Activated CD4-positive, alpha-beta T cell treated with anti-CD3 and anti-CD28 coated beads, Interleukin-10, Interleukin-2, amounts not matched to agents 100 ng/mL and 50 ng/mL, durations not matched to agents 16 hours and 8 hours (primary cell): Measurements from ENCODE around the gene SORCS2.
"Not testable (repeated sequence)": the region's sequence is repeated elsewhere in the genome, so short reads cannot be mapped to it uniquely, and the experiment has no call there.

Source experiments
- DNase-seq: peaks from one replicate; pipeline ENCODE4 v3.0.0-alpha.2; 2020

Gene SORCS2

DNA sequence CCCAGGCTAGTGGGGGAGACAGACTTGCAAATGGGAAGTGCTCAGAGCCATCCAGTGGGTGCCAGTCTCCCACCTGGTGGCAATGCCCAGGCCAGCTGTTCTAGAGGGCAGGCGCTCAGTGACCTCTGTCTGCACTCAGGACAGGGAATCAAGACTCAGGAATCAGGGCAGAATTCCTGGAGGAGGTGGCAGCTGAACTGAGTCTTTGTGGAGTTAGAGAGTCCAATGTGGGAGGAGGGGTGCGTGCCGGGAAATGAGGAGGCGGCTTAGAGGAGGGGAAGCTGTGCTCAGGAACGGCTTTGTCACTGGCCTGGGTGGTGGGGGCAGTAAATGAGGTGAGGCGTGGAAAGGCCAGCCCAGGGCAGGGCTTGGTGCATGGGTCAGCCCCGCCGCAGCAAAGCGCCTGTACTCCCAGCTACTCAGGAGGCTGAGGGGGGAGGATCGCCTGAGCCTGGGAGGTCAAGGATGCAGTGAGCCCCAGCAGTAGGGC lies 31.3 kb upstream of the SORCS2 start:
- DNase-seq = no peak

- no peak for DNase-seq
Measured at GRCh38 chr4:7161721-7162214, 30.6 kb upstream of the SORCS2 start.

- not testable (repeated sequence) for DNase-seq
Measured at GRCh38 chr4:7165056-7165873, 27.1 kb upstream of the SORCS2 start.

DNA sequence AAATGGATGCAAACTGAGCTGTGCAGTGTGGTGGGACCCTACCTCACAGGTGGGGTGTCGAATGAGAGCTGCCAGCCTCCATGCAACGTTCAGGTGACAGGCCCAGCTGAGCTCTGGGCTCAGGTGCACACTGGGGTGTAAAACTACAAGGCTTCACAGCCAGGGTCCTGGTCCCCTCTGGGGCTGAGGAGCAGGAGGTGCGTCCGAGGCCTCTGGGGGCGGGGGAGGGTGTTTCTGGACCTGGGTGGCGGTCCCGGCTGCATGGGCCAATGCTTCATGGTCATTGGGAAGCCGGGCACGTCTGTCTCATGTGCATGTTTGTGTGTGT lies 26.5 kb upstream of the SORCS2 start:
- DNase-seq = no peak

DNA sequence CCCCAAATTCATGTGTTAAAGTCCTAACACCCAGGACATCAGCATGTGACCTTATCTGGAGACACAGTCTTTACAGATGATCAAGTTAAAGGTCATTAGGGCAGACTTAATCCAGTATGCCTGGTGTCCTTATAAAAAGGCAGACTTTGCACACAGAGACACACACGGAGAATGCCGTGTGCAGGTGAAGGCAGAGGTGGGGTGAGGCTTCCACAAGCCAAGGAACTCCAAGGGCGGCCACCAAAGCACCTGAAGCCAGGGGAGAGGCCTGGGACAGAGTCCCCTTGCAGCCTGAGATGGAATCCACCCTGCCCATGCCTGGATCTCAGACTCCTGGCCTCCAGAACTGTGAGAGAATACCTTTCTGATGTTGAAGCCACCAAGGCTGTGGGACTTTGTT lies 26.1 kb upstream of the SORCS2 start:
- no peak for DNase-seq

- no peak for DNase-seq
Measured at GRCh38 chr4:7166981-7167700, 25.2 kb upstream of the SORCS2 start.

- no peak for DNase-seq
Measured at GRCh38 chr4:7167706-7168105, 24.6 kb upstream of the SORCS2 start.

DNA sequence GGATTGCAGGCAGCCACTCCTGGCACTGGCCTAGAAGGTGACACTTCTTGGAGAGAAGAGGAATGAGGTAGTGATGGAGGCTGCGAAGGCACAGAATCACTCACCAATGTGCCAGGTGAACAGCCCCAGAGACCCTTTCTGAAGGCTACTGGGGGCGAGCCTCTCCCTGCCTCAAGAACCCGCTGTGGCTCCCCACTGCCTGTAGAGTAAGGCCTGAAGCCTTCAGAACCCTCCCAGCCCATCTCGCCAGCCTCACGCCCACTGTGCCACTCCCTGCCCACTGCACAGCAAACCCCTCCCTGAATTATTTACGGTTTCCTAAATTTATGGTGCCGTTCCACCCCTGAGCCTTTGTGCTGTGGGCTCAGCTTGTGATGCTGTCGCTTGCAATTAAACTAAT lies 24.2 kb upstream of the SORCS2 start:
- DNase-seq = no peak

DNA sequence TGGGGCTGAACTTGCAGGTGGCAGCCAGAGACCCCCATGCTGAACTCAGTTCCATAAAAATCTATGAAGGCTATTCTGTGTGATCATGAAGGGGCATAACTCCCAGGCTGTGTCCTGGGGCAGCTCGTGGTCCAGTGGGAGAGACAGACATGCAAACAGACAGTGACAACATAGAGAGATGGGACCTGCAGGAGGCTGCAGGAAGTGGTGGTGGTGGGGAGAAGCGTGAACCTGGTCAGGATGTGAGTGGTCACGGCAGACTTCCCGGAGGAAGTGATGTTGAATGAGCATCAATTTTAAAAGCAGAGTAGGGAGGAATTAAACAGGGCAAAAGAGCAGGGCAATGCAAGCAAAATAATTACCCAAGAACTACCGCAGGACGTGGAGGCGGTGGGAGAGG lies 23.2 kb upstream of the SORCS2 start:
- DNase-seq = peak; percentile 19

- DNase-seq = no peak
Measured at GRCh38 chr4:7170012-7170411, 22.3 kb upstream of the SORCS2 start.

- DNase-seq = no peak
Measured at GRCh38 chr4:7171191-7171900, 21.0 kb upstream of the SORCS2 start.

GRCh38 chr4:7172508-7172907 lies 19.8 kb upstream of the SORCS2 start:
- DNase-seq = no peak

DNA sequence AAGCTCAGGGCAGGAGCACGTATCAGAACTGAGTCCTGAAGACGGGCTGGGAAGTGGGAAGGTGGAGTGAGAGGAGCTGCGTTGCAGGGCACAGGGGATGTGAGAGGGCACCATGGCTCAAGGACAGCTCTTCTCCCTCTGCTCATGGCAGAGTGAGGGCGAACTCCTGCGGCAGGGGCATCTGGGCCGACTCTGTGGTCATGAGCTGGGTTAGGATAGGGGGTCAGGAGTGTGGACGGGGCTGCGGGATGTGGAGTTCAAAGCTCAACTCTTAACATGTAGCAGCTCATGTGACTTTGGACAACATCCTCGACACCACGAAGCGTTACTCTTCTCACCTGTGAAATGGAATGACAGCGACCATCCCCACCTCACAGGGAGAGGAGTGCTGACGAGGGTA lies 19.4 kb upstream of the SORCS2 start:
- DNase-seq = no peak

DNA sequence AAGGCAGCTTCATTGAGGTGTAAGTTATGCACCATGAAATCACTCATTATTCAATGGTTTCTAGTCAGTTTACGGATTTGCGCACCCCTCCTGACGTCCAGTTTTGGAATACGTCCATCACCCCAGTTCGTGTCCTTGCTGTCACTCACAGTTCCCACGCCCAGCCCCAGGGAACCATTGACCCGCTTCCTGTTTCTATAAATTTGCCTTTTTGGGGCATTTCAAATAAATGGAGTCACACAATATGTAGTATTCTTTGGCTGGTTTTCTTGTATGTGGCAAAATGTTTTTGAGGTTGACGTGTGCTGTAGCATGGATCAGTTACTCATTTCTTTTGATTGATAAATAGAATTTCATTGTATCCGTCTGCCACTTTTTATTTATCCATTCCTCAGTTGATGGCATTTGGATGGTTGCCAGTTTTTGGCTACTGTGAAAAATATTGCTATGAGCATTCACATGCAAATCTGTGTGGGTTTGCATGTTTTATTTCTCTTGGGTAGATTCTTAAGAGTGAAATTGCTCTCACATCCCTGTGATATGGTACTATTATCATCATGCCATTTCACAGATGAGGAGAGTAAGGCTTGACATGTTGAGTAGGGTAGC lies 18.4 kb upstream of the SORCS2 start:
- DNase-seq = no peak

DNA sequence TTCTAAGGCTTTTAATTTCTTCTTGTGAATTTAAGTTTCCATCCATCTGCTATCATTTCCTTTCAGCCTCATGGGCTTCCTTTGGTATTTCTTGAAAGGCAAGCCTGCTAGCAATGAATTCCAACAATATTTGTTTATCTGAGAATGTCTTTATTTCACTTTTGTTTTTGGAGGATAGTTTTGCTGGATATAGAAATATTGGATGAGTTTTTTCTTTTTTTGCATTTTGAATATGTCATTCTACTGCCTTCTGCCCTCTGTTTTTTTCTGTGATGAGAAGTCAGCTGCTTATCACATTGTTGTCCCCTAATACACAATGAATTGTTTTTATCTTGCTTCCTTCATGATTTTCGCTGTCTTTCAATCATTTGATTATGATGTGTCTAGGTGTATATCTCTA lies 13.2 kb upstream of the SORCS2 start:
- no peak for DNase-seq

GRCh38 chr4:7180938-7181337 lies 11.4 kb upstream of the SORCS2 start:
- no peak for DNase-seq

GRCh38 chr4:7182616-7183015 lies 9.7 kb upstream of the SORCS2 start:
- DNase-seq = no peak

DNA sequence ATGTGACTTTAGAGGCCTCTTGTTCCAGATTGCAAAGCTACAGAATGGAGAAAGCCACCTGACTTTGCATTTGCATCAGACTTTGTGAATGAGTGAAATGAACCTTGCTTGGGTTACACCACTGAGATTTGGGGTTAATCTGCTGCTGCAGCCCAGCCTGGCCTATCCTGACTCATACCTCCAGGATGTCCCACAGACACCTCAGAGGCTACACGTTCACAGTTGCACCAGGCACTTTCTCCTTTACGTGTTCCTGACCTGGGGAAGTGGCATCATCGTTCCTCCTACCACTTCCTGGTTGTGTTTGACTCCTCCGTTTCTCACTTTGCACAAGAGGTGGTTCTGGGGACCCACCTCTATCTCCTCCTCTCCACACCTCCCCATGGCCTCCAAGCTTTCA lies 9.2 kb upstream of the SORCS2 start:
- DNase-seq = peak; percentile 88

GRCh38 chr4:7183780-7184460 lies 8.4 kb upstream of the SORCS2 start:
- DNase-seq = no peak

- DNase-seq = no peak
Measured at GRCh38 chr4:7185487-7186030, 6.8 kb upstream of the SORCS2 start.

- peak; percentile 36 for DNase-seq
Measured at GRCh38 chr4:7186031-7186430, 6.3 kb upstream of the SORCS2 start.

GRCh38 chr4:7186516-7187167 lies 5.7 kb upstream of the SORCS2 start:
- no peak for DNase-seq
